Suppressor macrophage treated with lipopolysaccharide for 1 hour (primary cell): ENCODE results near the gene GRIK3.
"Not testable (repeated sequence)": the region's sequence is repeated elsewhere in the genome, so short reads cannot be mapped to it uniquely, and the experiment has no call there.

Experiments used
- DNase-seq, 3 donors: peaks; one replicate each; pipeline ENCODE4 v3.0.0-alpha.2; 2020 to 2022

GRIK3 gene

GRCh38 chr1:37034121-37035013, at the start of gene GRIK3:
GRIK3 (minus strand) TSS chr1:37034515; CDS start chr1:37034108, 407 bp downstream.
- no peak for DNase-seq

- no peak for DNase-seq
Observed at GRCh38 chr1:37084013-37084412, 49.7 kb upstream of the GRIK3 start.

- DNase-seq, result no peak
Observed at GRCh38 chr1:37083603-37084002, 49.3 kb upstream of the GRIK3 start.

- DNase-seq, result not testable (repeated sequence)
Observed at GRCh38 chr1:37080296-37080986, 46.1 kb upstream of the GRIK3 start.

- no peak for DNase-seq
Observed at GRCh38 chr1:37078866-37079265, 44.6 kb upstream of the GRIK3 start.

- DNase-seq, result no peak
Observed at GRCh38 chr1:37076168-37076567, 41.9 kb upstream of the GRIK3 start.

- DNase-seq, result no peak
Observed at GRCh38 chr1:37073854-37074379, 39.6 kb upstream of the GRIK3 start.

GRCh38 chr1:37073152-37073853, 39.0 kb upstream of the GRIK3 start:
- no peak for DNase-seq

GRCh38 chr1:37071829-37072228, 37.5 kb upstream of the GRIK3 start:
- no peak for DNase-seq

GRCh38 chr1:37070126-37070525, 35.8 kb upstream of the GRIK3 start:
- no peak for DNase-seq

GRCh38 chr1:37069406-37069805, 35.1 kb upstream of the GRIK3 start:
- no peak for DNase-seq

GRCh38 chr1:37068897-37069296, 34.6 kb upstream of the GRIK3 start:
- no peak for DNase-seq

GRCh38 chr1:37068260-37068659, 33.9 kb upstream of the GRIK3 start:
- DNase-seq, result no peak

GRCh38 chr1:37064039-37064438, 29.7 kb upstream of the GRIK3 start:
- no peak for DNase-seq

GRCh38 chr1:37059346-37059745, 25.0 kb upstream of the GRIK3 start:
- DNase-seq, result no peak

GRCh38 chr1:37058424-37058988, 24.2 kb upstream of the GRIK3 start:
- DNase-seq, result no peak

- no peak for DNase-seq
Observed at GRCh38 chr1:37056325-37056724, 22.0 kb upstream of the GRIK3 start.

- DNase-seq, result no peak
Observed at GRCh38 chr1:37055631-37056030, 21.3 kb upstream of the GRIK3 start.

GRCh38 chr1:37053173-37053572, 18.9 kb upstream of the GRIK3 start:
- no peak for DNase-seq

- DNase-seq, result no peak
Observed at GRCh38 chr1:37052120-37052519, 17.8 kb upstream of the GRIK3 start.

GRCh38 chr1:37051346-37051745, 17.0 kb upstream of the GRIK3 start:
- no peak for DNase-seq

GRCh38 chr1:37047542-37047941, 13.2 kb upstream of the GRIK3 start:
- DNase-seq, result no peak

GRCh38 chr1:37043101-37043500, 8.8 kb upstream of the GRIK3 start:
- DNase-seq, result no peak
